Nephron (organoid): ENCODE data around the gene ATG14.
A peak's percentile ranks its signal among the peaks of the same experiment; 100 is the strongest.

Source experiments
- H3K27ac Mint-ChIP-seq, 3 experiments: 2 replicates each; pipeline ENCODE4 v1.8.0; 2020; ENCODE audit warnings: mixed read lengths in 3 of 3, mild to moderate bottlenecking in 2 of 3, moderate library complexity in 1 of 3
- H3K27me3 Mint-ChIP-seq: 2 replicates; pipeline ENCODE4 v1.8.0; 2021; ENCODE audit warnings: low read depth, mild to moderate bottlenecking, moderate library complexity, mixed read lengths
- H3K36me3 Mint-ChIP-seq: 2 replicates; pipeline ENCODE4 v1.8.0; 2020; ENCODE audit warnings: low read depth, mixed read lengths
- H3K4me1 Mint-ChIP-seq: 2 replicates; pipeline ENCODE4 v1.8.0; 2020; ENCODE audit warnings: mixed read lengths
- H3K4me3 Mint-ChIP-seq, 3 experiments: 2 replicates each; pipeline ENCODE4 v1.8.0; 2020; ENCODE audit warnings: mild to moderate bottlenecking in 3 of 3, mixed read lengths in 3 of 3, moderate library complexity in 2 of 3
- H3K9me3 Mint-ChIP-seq: 2 replicates; pipeline ENCODE4 v1.8.0; 2020; ENCODE audit warnings: mixed read lengths
- CTCF ChIP-seq, 3 experiments: fragments of 200-600 bp; sonication (generic); IDR thresholded peaks; one replicate each; pipeline ENCODE4 v1.5.0; 2021; ENCODE audit warnings: antibody characterized with exemption in 3 of 3; ENCODE audit not compliant: unreplicated experiment in 3 of 3

Gene ATG14

DNA sequence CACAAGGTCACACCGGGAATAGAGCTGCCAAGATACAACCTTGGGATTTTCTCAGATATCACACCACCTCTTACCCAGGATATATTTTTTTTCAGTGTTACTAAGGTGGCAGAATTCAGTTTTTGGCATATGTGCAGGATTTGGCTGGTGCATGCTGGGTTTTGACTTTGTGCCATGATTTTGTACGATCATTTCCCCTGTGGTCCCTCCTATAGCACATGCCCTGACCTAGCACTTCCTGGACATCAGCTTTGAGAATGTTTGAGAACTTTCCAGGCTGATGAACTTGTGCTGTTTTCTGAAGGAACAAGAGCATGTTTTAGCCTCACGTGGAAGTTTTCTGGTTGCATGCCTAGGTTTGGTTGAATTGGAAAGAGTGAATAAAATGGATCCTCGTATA lies 39.8 kb upstream of the ATG14 start:
- no peak overlapping the region for H3K4me3 Mint-ChIP-seq
- H3K27ac Mint-ChIP-seq, result peak overlapping the region in 2 of 3 experiments; percentile 1 to 40
- TF ChIP-seq CTCF (IDR thresholded peaks at IDR 0.05; ENCODE audit: unreplicated experiment in 3 of 3), result no peak
- H3K4me1 Mint-ChIP-seq, result peaks cover 52% of the 10 kb centered on the region
- H3K9me3 Mint-ChIP-seq, result no peaks in the 10 kb centered on the region
- no peaks in the 10 kb centered on the region for H3K36me3 Mint-ChIP-seq
- H3K27me3 Mint-ChIP-seq, result no peaks in the 10 kb centered on the region

- no peak for TF ChIP-seq CTCF (IDR thresholded peaks at IDR 0.05; ENCODE audit: unreplicated experiment in 3 of 3)
- Mint-ChIP-seq H3K4me3 (no peak overlapping the region), H3K27ac (no peak overlapping the region), H3K9me3 (no peaks in the 10 kb centered on the region), H3K4me1 (peaks cover 56% of the 10 kb centered on the region), H3K36me3 (no peaks in the 10 kb centered on the region), H3K27me3 (no peaks in the 10 kb centered on the region)
These were observed 39.4 kb upstream of the ATG14 start for GRCh38 chr14:55450987-55451386.

- no peaks in the 10 kb centered on the region for H3K36me3 Mint-ChIP-seq
- H3K27ac Mint-ChIP-seq, result no peak overlapping the region
- no peaks in the 10 kb centered on the region for H3K9me3 Mint-ChIP-seq
- H3K27me3 Mint-ChIP-seq, result no peaks in the 10 kb centered on the region
- TF ChIP-seq CTCF (IDR thresholded peaks at IDR 0.05; ENCODE audit: unreplicated experiment in 3 of 3), result no peak
- H3K4me1 Mint-ChIP-seq, result peaks cover 57% of the 10 kb centered on the region
- no peak overlapping the region for H3K4me3 Mint-ChIP-seq
These were observed 38.9 kb upstream of the ATG14 start for GRCh38 chr14:55450539-55450938.

DNA sequence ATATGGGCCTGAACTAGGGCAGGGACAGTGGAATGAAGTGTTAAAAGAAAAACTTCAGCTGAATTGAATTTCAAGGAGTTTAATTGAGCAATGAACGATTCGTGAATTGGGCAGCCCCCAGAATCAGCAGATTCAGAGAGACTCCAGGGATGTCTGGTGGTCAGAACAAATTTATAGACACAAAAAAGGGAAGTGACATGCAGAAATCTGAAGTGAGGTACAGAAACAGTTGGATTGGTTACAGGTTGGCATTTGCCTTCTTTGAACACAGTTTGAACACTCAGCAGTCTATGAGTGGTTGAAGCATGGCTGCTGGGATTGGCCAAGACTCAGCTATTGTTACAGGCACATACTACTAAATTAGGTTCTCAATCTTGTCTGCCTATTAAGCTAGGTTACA lies 38.5 kb upstream of the ATG14 start:
- Mint-ChIP-seq H3K4me3 (no peak overlapping the region), H3K4me1 (peaks cover 57% of the 10 kb centered on the region), H3K9me3 (no peaks in the 10 kb centered on the region), H3K27ac (no peak overlapping the region), H3K36me3 (no peaks in the 10 kb centered on the region), H3K27me3 (no peaks in the 10 kb centered on the region)
- TF ChIP-seq CTCF (IDR thresholded peaks at IDR 0.05; ENCODE audit: unreplicated experiment in 3 of 3), result no peak

DNA sequence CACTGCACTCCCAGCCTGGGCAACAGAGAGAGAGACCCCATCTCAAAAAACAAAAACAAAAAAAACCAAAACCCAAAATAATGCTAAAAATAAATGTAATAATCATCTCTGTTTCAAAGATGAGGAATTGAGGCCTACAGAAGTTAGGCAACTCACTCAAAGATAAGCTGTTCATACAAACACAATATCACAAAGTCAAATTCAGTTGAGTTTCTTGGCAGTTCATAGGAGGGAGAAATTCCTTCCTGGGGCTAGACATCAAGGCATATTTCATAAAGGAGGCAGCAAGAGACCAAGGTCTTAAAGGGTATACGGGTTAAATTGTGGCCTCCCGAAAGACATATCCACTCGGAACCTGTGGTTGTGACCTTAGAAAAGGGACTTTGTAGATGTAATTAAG lies 37.5 kb upstream of the ATG14 start:
- Mint-ChIP-seq H3K27ac (no peak overlapping the region), H3K9me3 (no peaks in the 10 kb centered on the region), H3K36me3 (no peaks in the 10 kb centered on the region), H3K4me3 (no peak overlapping the region), H3K27me3 (no peaks in the 10 kb centered on the region), H3K4me1 (peaks cover 47% of the 10 kb centered on the region)
- no peak for TF ChIP-seq CTCF (IDR thresholded peaks at IDR 0.05; ENCODE audit: unreplicated experiment in 3 of 3)

- no peaks in the 10 kb centered on the region for H3K27me3 Mint-ChIP-seq
- H3K27ac Mint-ChIP-seq, result peak overlapping the region in 1 of 3 experiments; percentile 7
- peaks cover 42% of the 10 kb centered on the region for H3K4me1 Mint-ChIP-seq
- no peaks in the 10 kb centered on the region for H3K36me3 Mint-ChIP-seq
- no peak overlapping the region for H3K4me3 Mint-ChIP-seq
- TF ChIP-seq CTCF (IDR thresholded peaks at IDR 0.05; ENCODE audit: unreplicated experiment in 3 of 3), result no peak
- H3K9me3 Mint-ChIP-seq, result no peaks in the 10 kb centered on the region
These were observed 36.5 kb upstream of the ATG14 start for GRCh38 chr14:55448141-55448614.
